ENCODE measurements around the gene SLAMF1.
"Not testable (repeated sequence)": the region's sequence is repeated elsewhere in the genome, so short reads cannot be mapped to it uniquely, and the experiment has no call there.

The SLAMF1 gene

GRCh38 chr1:160664573-160665051 is 17.8 kb upstream of the SLAMF1 start:
- no peak for DNase-seq

DNA sequence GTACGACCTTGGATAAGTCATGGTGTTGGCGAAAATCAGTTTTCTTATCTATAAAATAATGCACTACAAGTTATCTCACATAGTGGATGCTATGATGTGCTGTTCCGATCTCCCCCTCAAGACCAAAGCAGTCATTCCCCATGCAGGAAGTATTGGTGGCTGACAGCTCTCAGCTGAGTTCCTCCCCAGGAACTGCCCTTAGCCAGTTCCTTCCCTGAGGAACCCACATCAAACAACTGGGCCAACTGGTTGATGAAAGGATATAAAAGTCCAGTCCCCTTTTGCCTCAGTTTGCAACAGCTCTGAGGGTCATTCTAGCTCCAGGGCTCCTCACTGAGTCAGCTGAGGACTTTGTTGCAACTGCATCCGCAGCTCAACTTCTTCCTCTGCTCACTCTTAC is 16.1 kb upstream of the SLAMF1 start:
- DNase-seq, result no peak

- no peak for DNase-seq
These were observed 12.7 kb upstream of the SLAMF1 start for GRCh38 chr1:160659566-160659965.

GRCh38 chr1:160658814-160659193 is 12.0 kb upstream of the SLAMF1 start:
- DNase-seq, result no peak

- no peak for DNase-seq
These were observed 11.4 kb upstream of the SLAMF1 start for GRCh38 chr1:160658162-160658813.

GRCh38 chr1:160657250-160657781 is 10.5 kb upstream of the SLAMF1 start:
- DNase-seq, result no peak

DNA sequence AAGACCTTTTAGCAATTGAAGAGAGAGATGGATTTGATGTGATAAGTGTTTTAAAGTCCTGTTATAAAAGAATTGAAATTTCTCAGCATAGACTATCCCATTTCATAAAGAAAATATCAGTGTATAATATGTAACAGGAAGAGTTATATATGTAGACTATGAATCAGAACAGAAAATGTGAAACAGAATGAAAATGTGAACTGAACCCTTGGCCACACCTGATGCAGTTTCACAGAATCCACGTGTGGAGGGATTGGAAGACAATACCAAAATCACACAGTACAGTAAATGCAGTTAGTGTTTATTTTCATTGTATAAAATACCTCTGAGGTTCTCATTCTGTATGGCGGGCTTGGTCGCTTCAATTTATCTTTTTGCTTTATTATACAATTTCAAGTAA is 9.9 kb upstream of the SLAMF1 start:
- no peak for DNase-seq

DNA sequence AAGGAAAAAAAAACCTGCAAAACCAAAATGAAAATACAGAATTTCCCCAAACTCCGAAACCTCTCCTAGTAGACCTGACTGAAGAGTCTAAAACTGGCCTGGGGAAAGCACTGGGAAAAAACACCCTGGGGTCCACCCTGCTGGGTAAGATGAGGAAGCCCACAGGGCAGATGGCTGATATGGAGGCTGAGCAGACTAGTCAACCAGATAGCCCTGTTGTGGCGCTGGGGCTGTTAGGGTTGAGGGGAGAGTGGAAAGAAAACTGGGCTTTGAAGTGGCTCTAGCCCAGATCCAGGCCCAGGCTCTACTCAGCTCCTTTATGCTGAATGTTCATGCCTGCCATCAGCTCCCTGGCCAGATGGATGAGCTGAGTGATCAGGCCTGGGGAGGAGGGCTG is 6.8 kb upstream of the SLAMF1 start:
- DNase-seq, result no peak

- no peak for DNase-seq
These were observed 6.2 kb upstream of the SLAMF1 start for GRCh38 chr1:160652924-160653619.

DNA sequence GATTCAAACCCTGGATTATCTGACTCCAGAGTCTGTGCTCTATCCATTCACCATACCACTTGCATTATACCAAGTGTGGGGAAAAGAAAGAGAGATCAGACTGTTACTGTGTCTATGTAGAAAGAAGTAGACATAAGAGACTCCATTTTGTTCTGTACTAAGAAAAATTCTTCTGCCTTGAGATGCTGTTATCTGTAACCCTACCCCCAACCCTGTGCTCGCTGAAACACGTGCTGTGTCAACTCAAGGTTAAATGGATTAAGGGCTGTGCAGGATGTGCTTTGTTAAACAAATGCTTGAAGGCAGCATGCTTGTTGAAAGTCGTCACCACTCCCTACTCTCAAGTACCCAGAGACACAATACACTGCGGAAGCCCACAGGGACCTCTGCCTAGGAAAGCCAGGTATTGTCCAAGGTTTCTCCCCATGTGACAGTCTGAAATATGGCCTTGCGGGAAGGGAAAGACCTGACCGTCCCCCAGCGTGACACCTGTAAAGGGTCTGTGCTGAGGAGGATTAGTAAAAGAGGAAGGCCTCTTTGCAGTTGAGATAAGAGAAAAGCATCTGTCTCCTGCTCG is 5.3 kb upstream of the SLAMF1 start:
- not testable (repeated sequence) for DNase-seq

DNA sequence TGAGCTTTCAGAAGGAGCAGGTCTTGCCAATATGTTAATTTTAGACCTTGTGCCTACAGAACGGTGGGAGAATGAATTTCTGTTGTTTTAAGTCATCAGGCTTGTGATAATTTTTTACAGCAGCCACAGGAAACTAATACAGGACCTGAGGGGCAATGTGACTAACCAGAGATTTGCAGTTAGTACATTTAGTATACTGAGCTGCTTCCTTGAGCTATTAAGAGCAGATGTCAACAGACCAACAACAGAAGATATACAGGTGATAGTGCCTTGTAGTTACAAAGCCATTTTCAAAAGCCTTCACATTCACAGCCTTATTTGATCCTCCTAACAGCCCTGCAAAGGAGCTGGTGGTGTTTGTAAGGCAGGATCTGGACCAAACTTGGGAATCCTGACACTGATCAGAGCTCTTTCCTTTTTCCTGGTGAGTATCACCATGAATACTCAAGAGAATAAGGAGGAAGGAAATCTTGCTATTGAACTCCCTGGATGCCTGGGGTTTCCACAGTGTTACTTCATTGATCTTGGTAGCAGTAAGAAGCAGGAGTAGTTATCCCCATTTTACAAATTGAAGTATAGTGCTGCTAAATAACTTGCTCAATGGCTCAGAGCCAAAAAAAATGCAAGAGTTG is 4.7 kb upstream of the SLAMF1 start:
- no peak for DNase-seq

- DNase-seq, result no peak
These were observed 481 bp upstream of the SLAMF1 start for GRCh38 chr1:160647329-160647720.

DNA sequence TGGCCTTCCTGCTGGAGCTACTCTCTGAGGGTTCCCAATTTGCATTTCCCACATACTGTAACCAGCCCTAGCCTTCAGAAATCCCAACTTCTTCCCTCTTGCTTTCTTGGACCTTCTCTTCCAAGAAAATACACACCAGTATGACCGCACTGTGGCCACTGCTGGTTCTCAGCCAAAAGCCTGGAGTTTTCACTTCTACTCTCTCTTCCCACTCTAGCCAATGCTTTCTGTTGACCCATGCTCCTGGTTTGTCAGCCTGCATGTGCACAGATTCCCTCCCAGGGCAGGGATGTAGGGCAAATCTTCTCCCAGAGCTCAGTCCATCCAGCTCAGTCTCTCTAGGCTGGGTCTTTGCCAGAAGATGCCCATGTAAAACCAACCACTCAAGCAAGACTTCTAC is 664 bp downstream of the SLAMF1 start:
- no peak for DNase-seq

DNA sequence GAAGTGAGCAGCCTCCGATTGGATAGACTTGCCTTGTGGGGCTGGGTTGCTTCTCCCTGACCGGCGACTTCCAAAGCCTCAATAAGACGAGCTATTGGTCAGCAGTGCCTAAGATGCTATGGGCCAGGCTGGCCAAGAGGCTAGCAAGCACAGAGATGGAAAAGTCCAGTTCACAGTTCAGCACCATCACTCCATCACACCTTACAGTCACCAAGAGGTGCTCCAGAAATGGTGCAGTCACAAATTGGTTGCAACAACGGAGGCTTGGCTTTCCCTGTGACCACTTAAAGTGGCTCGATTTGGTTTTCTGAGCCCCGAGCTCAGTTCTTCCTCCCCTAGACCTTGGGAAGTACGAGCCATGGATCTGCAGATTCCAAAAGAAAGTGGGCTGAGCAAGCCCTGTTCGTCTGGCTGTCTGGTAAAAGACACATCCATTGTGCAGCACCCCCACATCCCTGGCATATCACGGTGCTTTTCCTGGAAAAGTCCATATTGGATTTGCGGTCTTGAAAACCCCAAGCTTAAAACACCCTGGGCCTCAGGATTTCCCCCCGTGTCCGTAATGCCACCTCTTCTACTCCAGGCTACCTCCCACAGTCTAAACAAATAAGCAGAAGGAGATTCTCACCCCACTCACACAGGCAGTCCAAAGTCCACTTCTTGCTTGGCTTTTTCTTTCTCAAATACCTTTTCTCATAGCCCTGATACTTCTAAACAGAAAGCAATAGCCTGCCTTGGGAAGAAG is 1.3 kb downstream of the SLAMF1 start:
- no peak for DNase-seq

GRCh38 chr1:160644399-160644798 is 2.4 kb downstream of the SLAMF1 start:
- no peak for DNase-seq

DNA sequence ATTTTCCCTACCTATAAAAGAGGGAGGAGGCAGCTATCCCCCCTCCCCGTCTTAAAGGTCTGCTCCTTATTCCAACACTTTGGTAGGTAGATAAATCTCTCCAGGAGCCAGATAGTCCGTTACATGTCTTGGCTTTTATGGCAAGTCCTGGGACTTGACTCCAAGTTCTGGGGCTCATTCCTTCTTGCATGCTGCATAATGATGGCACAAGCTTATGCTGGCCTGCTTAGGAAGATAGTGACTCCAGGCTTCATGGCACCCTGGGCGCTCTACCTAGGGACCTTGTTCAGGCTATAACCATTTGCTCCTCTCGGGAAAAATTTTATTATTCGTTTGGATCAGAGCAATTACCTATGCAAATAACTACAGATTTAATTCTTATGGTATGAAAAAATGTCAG is 3.7 kb downstream of the SLAMF1 start:
- DNase-seq, result no peak

DNA sequence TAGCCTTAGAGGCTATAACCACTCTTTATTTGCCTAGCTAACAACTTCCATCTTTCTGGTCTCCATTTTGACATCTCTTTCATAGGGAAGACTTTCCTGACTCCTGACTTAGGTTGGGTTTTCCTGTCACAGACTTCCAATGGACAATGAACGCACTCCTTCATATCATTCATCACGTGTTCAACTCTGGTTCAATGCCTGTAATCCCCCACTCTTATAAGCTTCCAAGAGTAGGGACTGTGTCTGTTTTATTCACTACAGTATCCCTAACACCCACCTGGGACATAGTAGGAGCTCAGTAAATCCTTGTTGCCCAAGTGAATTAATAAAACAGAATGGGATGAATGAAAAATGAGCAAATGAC is 4.6 kb downstream of the SLAMF1 start:
- DNase-seq, result no peak

DNA sequence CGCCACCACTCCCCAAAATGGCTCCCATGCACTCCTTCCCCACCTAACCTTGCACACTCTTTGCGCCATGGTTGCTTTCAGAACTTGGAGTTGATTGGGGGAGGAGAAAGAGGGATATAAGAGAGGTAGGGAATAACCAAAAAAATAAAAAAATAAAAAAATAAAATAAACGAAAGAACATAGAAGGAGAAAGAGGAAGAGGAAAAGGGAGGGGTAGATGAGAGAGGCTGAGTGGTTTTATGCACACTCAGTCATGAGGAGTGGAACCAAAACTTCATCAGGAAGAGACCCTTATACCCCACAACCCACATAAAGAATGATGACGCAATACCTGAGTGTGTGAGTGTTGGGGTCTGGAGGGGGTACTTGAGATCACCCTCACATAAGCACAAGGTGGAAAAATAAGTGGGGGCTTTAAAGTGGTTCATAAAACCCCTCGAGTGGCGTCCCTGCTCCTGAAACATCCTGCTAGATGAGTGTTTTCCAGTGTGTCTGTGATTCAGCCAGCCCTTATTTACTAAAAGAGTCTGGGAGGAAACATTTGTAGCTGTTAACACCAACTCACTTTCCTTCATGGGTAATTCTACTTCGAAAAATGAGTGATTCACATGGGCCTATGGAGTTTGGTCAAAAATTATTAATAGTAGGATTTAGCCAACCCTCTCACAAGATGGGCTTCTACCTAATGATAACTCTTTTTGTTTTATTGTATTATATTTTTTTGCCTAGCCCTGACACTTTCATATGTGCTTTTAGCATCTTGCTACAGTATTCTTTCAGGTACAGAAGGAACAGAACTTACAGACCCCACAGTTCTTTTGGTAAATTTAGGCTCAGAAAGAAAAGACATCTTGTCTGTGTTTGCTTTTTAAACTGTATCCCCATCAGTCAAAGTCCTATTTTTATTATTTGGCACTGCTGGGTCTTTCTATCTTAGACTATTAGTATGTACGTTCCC is 5.2 kb downstream of the SLAMF1 start:
- no peak for DNase-seq

- no peak for DNase-seq
These were observed 6.3 kb downstream of the SLAMF1 start for GRCh38 chr1:160640359-160641123.

DNA sequence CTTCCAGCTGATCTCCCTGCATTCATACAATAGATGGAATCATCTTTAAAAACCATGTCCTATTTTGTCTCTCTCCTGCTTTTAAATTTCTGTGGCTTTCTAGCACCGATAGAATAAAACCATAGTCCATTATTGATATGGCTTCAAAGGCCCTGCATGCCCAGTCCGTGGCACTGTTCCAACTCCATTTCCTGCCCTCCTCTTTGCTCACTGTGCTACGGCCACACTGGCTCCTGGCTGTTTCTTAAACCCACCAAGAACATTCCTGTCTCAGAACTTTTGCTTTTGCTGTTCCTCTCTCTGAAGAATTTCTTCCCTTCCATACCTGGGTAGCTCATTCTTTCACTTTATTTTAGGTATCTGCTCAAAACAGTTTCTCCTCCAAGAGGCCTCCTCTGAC is 7.2 kb downstream of the SLAMF1 start:
- DNase-seq, result no peak

GRCh38 chr1:160638926-160639325 is 7.9 kb downstream of the SLAMF1 start:
- DNase-seq, result no peak

All from hippocampal formation (tissue), 2 donors.